Tibial artery (tissue), 4 donors: ENCODE measurements around the gene ZDHHC24.
"Not testable (repeated sequence)": the region's sequence is repeated elsewhere in the genome, so short reads cannot be mapped to it uniquely, and the experiment has no call there.

ENCODE experiments used
- DNase-seq, 2 donors: peaks; one replicate each; pipeline ENCODE4 v3.0.0-alpha.2; 2019
- H3K27ac ChIP-seq, 2 donors: fragments of 200-600 bp; sonication (generic) in 1 of 2; 1 replicate in 1 of 2; 2 replicates in 1 of 2; pipeline ENCODE4 v1.5.1; 2018 to 2019; ENCODE audit warnings: mild to moderate bottlenecking in 1 of 2
- H3K27me3 ChIP-seq, 2 donors: fragments of 200-600 bp; sonication (generic) in 1 of 2; one replicate each; pipeline versions ENCODE4 v1.5.1 to v1.6.0; 2016 to 2019
- H3K36me3 ChIP-seq, 3 donors: fragments of 200-600 bp; sonication (generic) in 2 of 3; one replicate each; pipeline ENCODE4 v1.5.1; 2016 to 2019; ENCODE audit warnings: mild to moderate bottlenecking in 2 of 3
- H3K4me1 ChIP-seq, 4 donors: fragments of 200-600 bp; sonication (generic) in 2 of 4; 1 replicate in 3 of 4; 2 replicates in 1 of 4; pipeline ENCODE4 v1.5.1; 2016 to 2019
- H3K4me3 ChIP-seq, 2 donors: fragments of 200-600 bp; sonication (generic) in 1 of 2; 1 replicate in 1 of 2; 2 replicates in 1 of 2; pipeline ENCODE4 v1.5.1; 2018 to 2019; ENCODE audit warnings: mild to moderate bottlenecking in 2 of 2
- H3K9me3 ChIP-seq, 3 donors: fragments of 200-600 bp; sonication (generic) in 1 of 3; one replicate each; pipeline ENCODE4 v1.5.1; 2016 to 2019
- intact Hi-C: fragments of 100-400 bp; cut with DNase I; formaldehyde crosslinking; loops from one replicate; pipeline ENCODE4 v1.15.0; 2023; ENCODE audit warnings: low total_unique reads
- TF ChIP-seq, protein P1 (sequence below), 2 experiments: fragments of 200-600 bp in 1 of 2; fragments of 450-650 bp in 1 of 2; IDR thresholded peaks; one replicate each; pipeline ENCODE4 v1.5.1; 2017 to 2019; ENCODE audit warnings: antibody characterized with exemption in 2 of 2, mild to moderate bottlenecking in 1 of 2, moderate library complexity in 1 of 2

Gene ZDHHC24

GRCh38 chr11:66542362-66542761, 3.5 kb downstream of the ZDHHC24 start:
- H3K36me3 ChIP-seq: peaks cover 12 to 61% (median 22%) of the 10 kb centered on the region in 3 donors
- H3K4me1 ChIP-seq: peaks cover 0 to 41% (median 27%) of the 10 kb centered on the region in 4 donors
- no peaks in the 10 kb centered on the region for H3K27me3 ChIP-seq
- TF ChIP-seq, protein P1, sequence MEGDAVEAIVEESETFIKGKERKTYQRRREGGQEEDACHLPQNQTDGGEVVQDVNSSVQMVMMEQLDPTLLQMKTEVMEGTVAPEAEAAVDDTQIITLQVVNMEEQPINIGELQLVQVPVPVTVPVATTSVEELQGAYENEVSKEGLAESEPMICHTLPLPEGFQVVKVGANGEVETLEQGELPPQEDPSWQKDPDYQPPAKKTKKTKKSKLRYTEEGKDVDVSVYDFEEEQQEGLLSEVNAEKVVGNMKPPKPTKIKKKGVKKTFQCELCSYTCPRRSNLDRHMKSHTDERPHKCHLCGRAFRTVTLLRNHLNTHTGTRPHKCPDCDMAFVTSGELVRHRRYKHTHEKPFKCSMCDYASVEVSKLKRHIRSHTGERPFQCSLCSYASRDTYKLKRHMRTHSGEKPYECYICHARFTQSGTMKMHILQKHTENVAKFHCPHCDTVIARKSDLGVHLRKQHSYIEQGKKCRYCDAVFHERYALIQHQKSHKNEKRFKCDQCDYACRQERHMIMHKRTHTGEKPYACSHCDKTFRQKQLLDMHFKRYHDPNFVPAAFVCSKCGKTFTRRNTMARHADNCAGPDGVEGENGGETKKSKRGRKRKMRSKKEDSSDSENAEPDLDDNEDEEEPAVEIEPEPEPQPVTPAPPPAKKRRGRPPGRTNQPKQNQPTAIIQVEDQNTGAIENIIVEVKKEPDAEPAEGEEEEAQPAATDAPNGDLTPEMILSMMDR (IDR thresholded peaks at IDR 0.05): no peak
- no peak for DNase-seq
- no peak overlapping the region for H3K4me3 ChIP-seq
- intact Hi-C loops: no loop called here
- H3K27ac ChIP-seq: no peak overlapping the region
- H3K9me3 ChIP-seq: no peaks in the 10 kb centered on the region

GRCh38 chr11:66541892-66542291, 4.0 kb downstream of the ZDHHC24 start:
- DNase-seq: no peak
- H3K4me1 ChIP-seq: peaks cover 0 to 36% (median 25%) of the 10 kb centered on the region in 4 donors
- no peak overlapping the region for H3K27ac ChIP-seq
- H3K27me3 ChIP-seq: no peaks in the 10 kb centered on the region
- intact Hi-C loops: no loop called here
- H3K9me3 ChIP-seq: no peaks in the 10 kb centered on the region
- no peak overlapping the region for H3K4me3 ChIP-seq
- H3K36me3 ChIP-seq: peaks cover 15 to 66% (median 25%) of the 10 kb centered on the region in 3 donors
- TF ChIP-seq, protein P1 (IDR thresholded peaks at IDR 0.05): no peak

- DNase-seq, H3K4me3 ChIP-seq, H3K27ac ChIP-seq, H3K27me3 ChIP-seq, intact Hi-C loops, H3K9me3 ChIP-seq: not testable (repeated sequence)
- Histone ChIP-seq H3K4me1 (peaks cover 0 to 23% (median 18%) of the 10 kb centered on the region in 4 donors), H3K36me3 (peaks cover 17 to 79% (median 32%) of the 10 kb centered on the region in 3 donors)
These were observed 5.2 kb downstream of the ZDHHC24 start for GRCh38 chr11:66540598-66540997.

DNA sequence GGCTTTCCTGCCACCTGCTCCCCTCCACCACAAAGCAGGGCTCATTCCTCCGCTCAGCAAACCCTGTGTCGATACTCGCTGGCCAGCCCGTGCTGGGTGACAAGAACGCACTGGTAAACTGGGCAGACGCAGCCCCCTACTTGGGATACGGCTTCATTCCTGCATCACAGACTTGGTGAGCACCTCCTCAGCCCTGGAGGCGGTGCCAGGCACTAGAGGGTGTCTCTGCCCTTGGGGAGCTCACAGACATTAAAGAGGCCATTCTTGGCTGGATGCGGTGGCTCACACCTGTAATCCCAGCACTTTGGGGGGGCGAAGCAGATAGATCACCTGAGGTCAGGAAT, 6.0 kb downstream of the ZDHHC24 start:
- TF ChIP-seq, protein P1 (IDR thresholded peaks at IDR 0.05): no peak
- H3K36me3 ChIP-seq: peaks cover 17 to 85% (median 33%) of the 10 kb centered on the region in 3 donors
- no peaks in the 10 kb centered on the region for H3K27me3 ChIP-seq
- H3K27ac ChIP-seq: no peak overlapping the region
- no peaks in the 10 kb centered on the region for H3K9me3 ChIP-seq
- no peak for DNase-seq
- no peak overlapping the region for H3K4me3 ChIP-seq
- H3K4me1 ChIP-seq: peaks cover 0 to 16% (median 10%) of the 10 kb centered on the region in 4 donors
- intact Hi-C loops: no loop called here

DNA sequence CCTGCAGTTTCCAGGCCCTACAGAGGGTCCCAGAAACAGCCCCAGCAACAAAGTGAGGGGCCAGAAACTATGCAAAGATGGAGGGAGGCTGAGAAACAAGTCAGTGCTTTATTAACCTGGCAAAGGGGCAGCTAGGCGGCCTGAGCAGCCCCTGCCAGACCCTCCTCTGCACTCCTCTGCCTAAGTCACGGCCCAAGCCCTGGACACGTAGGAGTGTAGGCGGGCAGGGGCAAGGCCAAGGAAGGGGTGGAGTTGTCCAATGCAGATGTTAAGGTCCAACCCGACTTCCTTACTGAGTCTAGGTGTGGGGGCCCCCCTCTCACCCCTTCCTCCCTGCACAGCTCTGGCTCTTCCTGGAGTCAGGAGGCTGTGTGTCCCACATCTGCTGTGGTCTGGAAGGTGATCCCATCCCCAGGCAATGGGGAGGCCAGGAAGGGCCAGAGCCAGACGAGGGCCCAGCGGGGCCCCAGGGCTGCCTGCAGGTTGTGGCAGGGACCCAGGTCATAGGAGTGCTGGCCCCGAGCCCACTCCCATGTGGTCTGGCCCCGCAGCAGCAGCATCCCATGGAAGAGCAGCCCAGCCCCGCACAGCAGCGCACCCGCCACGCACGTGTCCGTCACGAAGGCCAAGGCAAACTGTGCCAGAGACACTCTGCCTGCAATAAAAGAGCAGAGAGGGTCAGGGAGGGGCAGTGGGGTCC, 6.5 kb downstream of the ZDHHC24 start:
- no peak overlapping the region for H3K27ac ChIP-seq
- TF ChIP-seq, protein P1 (IDR thresholded peaks at IDR 0.05): no peak
- no peaks in the 10 kb centered on the region for H3K27me3 ChIP-seq
- H3K4me1 ChIP-seq: peaks cover 0 to 12% (median 7%) of the 10 kb centered on the region in 4 donors
- H3K4me3 ChIP-seq: no peak overlapping the region
- no peaks in the 10 kb centered on the region for H3K9me3 ChIP-seq
- intact Hi-C loops: no loop called here
- DNase-seq: no peak
- peaks cover 17 to 89% (median 33%) of the 10 kb centered on the region in 3 donors for H3K36me3 ChIP-seq

DNA sequence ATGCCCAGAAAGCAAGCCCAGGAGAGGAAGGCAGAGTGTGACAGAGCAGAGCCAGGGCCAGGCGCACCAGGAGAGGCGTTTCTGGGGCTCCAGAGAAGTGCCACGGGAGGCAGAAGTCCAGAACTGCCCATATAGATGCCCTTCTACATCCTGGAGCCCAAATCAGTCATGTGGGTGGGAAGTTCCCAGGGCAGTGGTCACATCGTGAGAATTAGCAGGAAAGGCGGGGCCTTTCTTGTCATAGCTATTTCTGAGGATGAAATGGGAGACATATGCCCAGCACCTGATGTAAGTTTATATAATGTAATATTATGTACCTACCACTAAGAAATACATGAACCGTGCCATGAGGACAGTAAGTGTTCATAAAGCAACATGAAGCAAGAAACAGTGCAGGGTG, 13.1 kb downstream of the ZDHHC24 start:
- Histone ChIP-seq H3K4me1 (no peaks in the 10 kb centered on the region), H3K27me3 (no peaks in the 10 kb centered on the region), H3K36me3 (peaks cover 11 to 95% (median 56%) of the 10 kb centered on the region in 3 donors), H3K9me3 (no peaks in the 10 kb centered on the region), H3K27ac (no peak overlapping the region), H3K4me3 (no peak overlapping the region)
- intact Hi-C loops: no loop called here
- TF ChIP-seq, protein P1 (IDR thresholded peaks at IDR 0.05): no peak
- DNase-seq: no peak
